ENCODE data around the gene CMC1. TPM values are rescaled to one million over a fixed set of nuclear protein-coding genes. Genes with fewer than 3 reads are reported as not detected.

Gene CMC1
- total and polyA plus RNA-seq, 2 donors from 2014 or later, result 20.0 to 71.0 TPM

- intact Hi-C loops (cut with DNase I), result no loop called here
- TF ChIP-seq CTCF (IDR thresholded peaks at IDR 0.05; ENCODE audit: borderline replicate concordance, extremely low read depth, insufficient read depth), result no peak
- FAIRE-seq, result no peak
Measured at GRCh38 chr3:28218917-28219198, 22.6 kb upstream of the CMC1 start.

GRCh38 chr3:28224430-28224829, 17.0 kb upstream of the CMC1 start:
- TF ChIP-seq CTCF (IDR thresholded peaks at IDR 0.05; ENCODE audit: borderline replicate concordance, extremely low read depth, insufficient read depth), result no peak
- intact Hi-C loops (cut with DNase I), result no loop called here
- no peak overlapping the region for H3K27ac ChIP-seq (ENCODE audit: low read depth in 2 of 2, low read length in 2 of 2)
- FAIRE-seq (no peak), DNase-seq (no peak)
- H3K9me3 ChIP-seq (ENCODE audit: control insufficient read depth in 2 of 3, insufficient read depth in 1 of 3, low read length in 3 of 3), result no peaks in the 10 kb centered on the region
- H3K4me3 ChIP-seq (ENCODE audit: low read length in 3 of 3), result no peak overlapping the region
- no peak overlapping the region for H3K9ac ChIP-seq (ENCODE audit: low read length in 3 of 3)
- H3K27me3 ChIP-seq (ENCODE audit: control insufficient read depth, insufficient read depth, low read length), result no peaks in the 10 kb centered on the region
- H3K4me1 ChIP-seq (ENCODE audit: control insufficient read depth in 2 of 3, insufficient read depth in 2 of 3, low read depth in 1 of 3, low read length in 3 of 3), result no peaks in the 10 kb centered on the region
- H3K36me3 ChIP-seq (ENCODE audit: control insufficient read depth in 2 of 3, insufficient read depth in 3 of 3, low read length in 3 of 3), result no peaks in the 10 kb centered on the region

More at GRCh38 chr3:28218917-28219198, 22.6 kb upstream of the CMC1 start:
- H3K4me3 ChIP-seq (ENCODE audit: low read length in 3 of 3), result no peak overlapping the region
- no peak for DNase-seq
- H3K27ac ChIP-seq (ENCODE audit: low read depth in 2 of 2, low read length in 2 of 2), result no peak overlapping the region
- no peaks in the 10 kb centered on the region for H3K27me3 ChIP-seq (ENCODE audit: control insufficient read depth, insufficient read depth, low read length)
- H3K36me3 ChIP-seq (ENCODE audit: control insufficient read depth in 2 of 3, insufficient read depth in 3 of 3, low read length in 3 of 3), result no peaks in the 10 kb centered on the region
- H3K9ac ChIP-seq (ENCODE audit: low read length in 3 of 3), result no peak overlapping the region
- H3K9me3 ChIP-seq (ENCODE audit: control insufficient read depth in 2 of 3, insufficient read depth in 1 of 3, low read length in 3 of 3), result peaks cover 0 to 9% (median 0%) of the 10 kb centered on the region in 3 donors
- no peaks in the 10 kb centered on the region for H3K4me1 ChIP-seq (ENCODE audit: control insufficient read depth in 2 of 3, insufficient read depth in 2 of 3, low read depth in 1 of 3, low read length in 3 of 3)

GRCh38 chr3:28226020-28226419, 15.4 kb upstream of the CMC1 start:
- Histone ChIP-seq H3K27ac (ENCODE audit: low read depth in 2 of 2, low read length in 2 of 2) (no peak overlapping the region), H3K36me3 (ENCODE audit: control insufficient read depth in 2 of 3, insufficient read depth in 3 of 3, low read length in 3 of 3) (no peaks in the 10 kb centered on the region), H3K4me3 (ENCODE audit: low read length in 3 of 3) (no peak overlapping the region), H3K27me3 (ENCODE audit: control insufficient read depth, insufficient read depth, low read length) (no peaks in the 10 kb centered on the region), H3K4me1 (ENCODE audit: control insufficient read depth in 2 of 3, insufficient read depth in 2 of 3, low read depth in 1 of 3, low read length in 3 of 3) (no peaks in the 10 kb centered on the region), H3K9ac (ENCODE audit: low read length in 3 of 3) (no peak overlapping the region), H3K9me3 (ENCODE audit: control insufficient read depth in 2 of 3, insufficient read depth in 1 of 3, low read length in 3 of 3) (no peaks in the 10 kb centered on the region)
- no peak for TF ChIP-seq CTCF (IDR thresholded peaks at IDR 0.05; ENCODE audit: borderline replicate concordance, extremely low read depth, insufficient read depth)
- DNase-seq (no peak), FAIRE-seq (no peak)
- intact Hi-C loops (cut with DNase I), result no loop called here

- Histone ChIP-seq H3K9me3 (ENCODE audit: control insufficient read depth in 2 of 3, insufficient read depth in 1 of 3, low read length in 3 of 3) (no peaks in the 10 kb centered on the region), H3K4me3 (ENCODE audit: low read length in 3 of 3) (no peak overlapping the region), H3K36me3 (ENCODE audit: control insufficient read depth in 2 of 3, insufficient read depth in 3 of 3, low read length in 3 of 3) (no peaks in the 10 kb centered on the region), H3K27ac (ENCODE audit: low read depth in 2 of 2, low read length in 2 of 2) (no peak overlapping the region), H3K27me3 (ENCODE audit: control insufficient read depth, insufficient read depth, low read length) (no peaks in the 10 kb centered on the region), H3K4me1 (ENCODE audit: control insufficient read depth in 2 of 3, insufficient read depth in 2 of 3, low read depth in 1 of 3, low read length in 3 of 3) (no peaks in the 10 kb centered on the region), H3K9ac (ENCODE audit: low read length in 3 of 3) (no peak overlapping the region)
- intact Hi-C loops (cut with DNase I), result no loop called here
- no peak for TF ChIP-seq CTCF (IDR thresholded peaks at IDR 0.05; ENCODE audit: borderline replicate concordance, extremely low read depth, insufficient read depth)
- FAIRE-seq (no peak), DNase-seq (no peak)
Measured at GRCh38 chr3:28228623-28229022, 12.8 kb upstream of the CMC1 start.

Measured in kidney (tissue), 14 donors.